CD4-positive, alpha-beta T cell treated with Interleukin-17A for 4 hours (primary cell): Measurements from ENCODE around the gene NCAM2.
"Not testable (repeated sequence)": the region's sequence is repeated elsewhere in the genome, so short reads cannot be mapped to it uniquely, and the experiment has no call there.

ENCODE experiments used
- DNase-seq: peaks from one replicate; pipeline ENCODE4 v3.0.0-alpha.2; 2020; ENCODE audit warnings: mixed read lengths

The NCAM2 gene

DNA sequence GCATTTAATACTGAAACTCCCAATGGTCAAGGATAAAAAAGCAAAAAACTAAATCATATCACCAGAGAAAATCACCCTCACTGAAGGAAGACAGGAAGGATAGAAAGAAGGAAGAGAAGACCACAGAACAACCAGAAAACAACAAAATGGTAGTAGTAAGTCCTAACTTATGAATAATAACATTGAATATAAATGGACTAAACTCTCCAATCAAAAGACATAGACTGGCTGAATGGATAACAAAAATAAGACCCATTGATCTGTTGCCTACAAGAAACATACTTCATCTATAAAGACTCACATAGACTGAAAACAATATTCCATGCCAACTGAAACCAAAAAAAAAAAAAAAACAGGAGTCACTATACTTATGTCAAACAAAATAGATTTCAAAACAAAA is 347.7 kb downstream of the NCAM2 start:
- no peak for DNase-seq

DNA sequence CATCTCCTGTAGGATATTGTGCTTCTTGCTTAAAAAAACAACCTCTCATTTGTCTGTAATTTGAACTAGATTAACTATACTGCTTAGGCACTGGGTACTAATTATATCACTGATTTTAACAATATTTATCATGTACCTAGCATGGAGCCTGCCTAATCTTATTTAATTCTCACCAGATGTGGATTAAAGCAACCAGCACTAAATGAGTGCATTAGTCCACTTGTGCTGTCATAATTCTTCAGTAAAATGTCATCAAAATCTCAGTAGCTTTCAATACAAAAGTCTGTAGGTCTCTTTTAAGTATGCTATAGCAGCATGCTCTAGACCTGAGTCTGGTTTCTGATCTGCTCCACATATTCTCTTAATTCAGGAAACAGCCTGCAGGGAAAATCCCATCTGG is 368.1 kb downstream of the NCAM2 start:
- no peak for DNase-seq

GRCh38 chr21:21367583-21367982 is 369.4 kb downstream of the NCAM2 start:
- no peak for DNase-seq

DNA sequence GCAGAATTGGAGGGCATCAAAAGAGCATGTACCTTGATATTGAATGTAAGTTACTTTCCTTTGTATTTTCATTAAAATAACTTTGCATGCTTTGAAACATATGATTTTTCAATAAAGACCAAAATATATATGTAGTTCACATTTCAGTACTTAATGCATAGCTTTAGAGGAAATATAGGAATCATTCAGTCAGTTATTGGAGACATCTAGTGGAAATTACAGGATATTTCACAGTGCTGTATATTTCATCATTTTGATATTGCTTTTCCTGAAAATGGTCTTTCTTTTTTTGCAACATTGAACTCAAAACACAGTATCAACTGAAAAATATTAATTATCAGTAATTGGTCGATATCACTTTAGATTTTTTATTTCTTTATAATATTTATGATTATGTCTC is 375.8 kb downstream of the NCAM2 start:
- DNase-seq: no peak

DNA sequence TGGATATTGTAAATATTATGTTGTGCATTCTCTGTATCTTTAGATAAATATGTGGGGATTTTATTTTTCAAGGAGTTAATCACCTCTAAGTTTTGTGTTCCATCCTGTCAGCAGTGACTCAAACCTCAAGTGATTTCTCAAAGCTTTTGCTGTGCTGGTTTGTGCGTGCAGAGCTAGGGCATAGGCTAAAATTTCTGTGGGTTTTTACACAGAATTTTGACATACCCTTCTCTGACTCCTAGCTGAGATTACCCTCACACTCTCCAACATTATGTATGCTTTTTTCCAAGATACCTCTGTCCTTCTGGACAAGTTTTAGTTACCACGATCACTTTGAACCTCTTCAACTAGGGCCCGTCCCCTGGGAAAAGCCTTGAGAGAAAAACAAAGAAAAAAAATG is 384.9 kb downstream of the NCAM2 start:
- DNase-seq: no peak

- DNase-seq: no peak
Observed at GRCh38 chr21:21384977-21385376, 386.8 kb downstream of the NCAM2 start.

DNA sequence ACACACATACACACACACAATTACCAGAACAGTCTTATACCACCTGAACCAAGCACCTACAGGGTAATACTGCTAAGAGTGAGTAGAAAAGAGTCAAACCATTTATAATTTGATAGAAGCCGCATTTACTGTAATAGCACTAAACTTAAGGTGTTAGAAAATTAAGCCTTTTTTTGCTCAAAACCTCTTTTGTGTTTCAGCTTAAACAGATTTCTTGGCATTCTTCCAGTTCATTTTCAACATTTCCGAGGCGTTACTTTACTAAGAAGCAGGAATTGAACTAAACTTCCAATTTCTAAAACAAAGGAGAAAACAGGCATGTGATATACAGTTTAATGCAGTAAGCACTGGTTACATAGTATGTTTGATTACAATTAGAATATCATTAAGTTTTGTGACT is 387.2 kb downstream of the NCAM2 start:
- no peak for DNase-seq

GRCh38 chr21:21387916-21388315 is 389.7 kb downstream of the NCAM2 start:
- DNase-seq: no peak

GRCh38 chr21:21394064-21394463 is 395.9 kb downstream of the NCAM2 start:
- no peak for DNase-seq

DNA sequence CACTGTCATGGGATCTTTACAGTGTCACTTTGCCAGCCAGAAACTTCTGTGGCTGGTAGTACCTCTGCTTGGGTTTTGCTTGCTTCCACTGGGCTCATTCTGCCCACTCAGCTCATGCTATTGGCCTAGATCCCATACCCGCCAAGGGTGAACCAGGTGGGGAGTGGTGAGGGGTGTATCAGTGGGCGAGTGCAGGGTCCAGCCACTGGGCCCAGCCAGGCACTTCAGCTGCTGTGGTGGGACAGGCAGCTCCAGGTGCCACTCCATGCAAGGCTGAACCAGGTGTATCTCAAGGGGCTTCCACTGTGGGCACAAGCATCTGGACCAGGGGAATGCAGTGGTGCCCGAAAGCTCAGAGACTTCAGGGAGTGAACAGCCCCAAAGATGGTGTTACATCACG is 398.2 kb downstream of the NCAM2 start:
- DNase-seq: no peak

DNA sequence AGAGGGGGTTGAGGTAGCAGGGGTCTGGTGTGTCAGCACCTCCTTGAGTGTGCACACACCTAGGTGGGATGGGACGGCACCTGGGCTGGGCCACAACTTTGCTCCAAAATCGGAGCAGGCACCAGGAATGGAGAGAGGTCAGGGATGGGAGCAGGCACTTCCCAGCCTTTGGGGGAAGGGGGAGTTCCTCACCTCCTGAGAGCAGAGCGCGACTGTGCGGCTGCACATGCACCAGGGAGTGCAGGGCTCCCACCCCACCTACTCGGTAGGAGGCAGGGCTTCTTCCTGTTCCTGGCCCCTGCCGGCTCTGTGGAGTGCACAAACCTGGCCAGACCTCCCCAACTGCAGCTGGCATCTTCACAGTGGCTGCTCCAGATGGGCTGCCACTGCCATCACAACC is 399.3 kb downstream of the NCAM2 start:
- DNase-seq: no peak

GRCh38 chr21:21401444-21401843 is 403.2 kb downstream of the NCAM2 start:
- DNase-seq: no peak

DNA sequence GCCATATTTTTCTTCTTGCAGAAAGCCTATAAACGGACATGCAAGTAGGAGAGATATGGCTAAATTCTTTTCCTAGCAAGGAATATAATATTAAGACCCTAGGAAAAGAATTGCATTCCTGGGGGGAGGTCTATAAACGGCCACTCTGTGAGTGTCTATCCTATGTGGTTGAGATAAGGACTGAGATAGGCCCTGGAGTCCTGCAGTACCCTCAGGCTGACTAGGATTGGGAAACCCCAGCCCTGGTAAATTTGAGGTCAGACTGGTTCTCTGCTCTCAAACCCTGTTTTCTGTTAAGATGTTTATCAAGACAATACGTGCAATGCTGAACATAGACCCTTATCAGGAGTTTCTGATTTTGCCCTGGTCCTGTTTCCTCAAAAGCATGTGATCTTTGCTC is 404.0 kb downstream of the NCAM2 start:
- DNase-seq: not testable (repeated sequence)

- not testable (repeated sequence) for DNase-seq
Observed at GRCh38 chr21:21404261-21404660, 406.1 kb downstream of the NCAM2 start.

DNA sequence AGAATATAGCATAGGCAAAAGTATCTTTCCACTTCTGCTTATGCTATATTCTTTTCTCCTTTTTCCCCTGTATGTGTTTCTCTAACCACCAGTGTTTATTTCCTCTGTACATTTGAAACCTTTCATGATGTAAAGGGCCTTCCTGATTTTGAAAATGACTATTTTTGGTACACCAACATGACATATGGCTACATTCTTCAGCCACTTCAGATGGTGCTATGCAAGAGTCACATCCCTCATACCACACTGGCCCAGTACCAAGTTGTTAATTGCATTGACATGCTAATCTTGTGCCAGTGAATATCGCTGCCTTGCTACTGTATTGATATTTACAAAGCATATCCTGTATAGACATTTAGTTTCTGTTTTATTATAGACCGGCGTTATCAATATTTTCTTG is 408.7 kb downstream of the NCAM2 start:
- no peak for DNase-seq

- DNase-seq: no peak
Observed at GRCh38 chr21:21412096-21412495, 413.9 kb downstream of the NCAM2 start.

DNA sequence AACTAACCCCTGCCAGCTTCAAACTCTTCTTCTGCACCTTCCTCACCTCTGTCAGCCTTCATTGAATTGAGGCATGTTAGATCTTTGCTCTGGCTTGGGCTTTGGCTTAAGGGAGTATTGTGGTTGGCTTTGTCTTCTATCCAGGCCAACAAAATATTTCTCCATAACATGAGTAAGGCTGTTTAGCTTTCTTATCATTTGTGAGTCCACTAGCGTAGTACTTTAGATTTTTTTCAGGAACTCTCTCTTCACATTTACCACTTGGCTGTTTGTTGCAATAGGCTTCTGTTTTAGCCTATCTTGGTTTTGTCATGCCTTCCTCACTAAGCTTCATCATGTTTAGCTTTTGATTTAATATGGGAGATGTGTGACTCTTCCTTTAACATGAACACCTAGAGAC is 417.5 kb downstream of the NCAM2 start:
- DNase-seq: no peak

- DNase-seq: no peak
Observed at GRCh38 chr21:21434944-21435343, 436.7 kb downstream of the NCAM2 start.

GRCh38 chr21:21436012-21436534 is 437.9 kb downstream of the NCAM2 start:
- no peak for DNase-seq

GRCh38 chr21:21439761-21440160 is 441.6 kb downstream of the NCAM2 start:
- no peak for DNase-seq

DNA sequence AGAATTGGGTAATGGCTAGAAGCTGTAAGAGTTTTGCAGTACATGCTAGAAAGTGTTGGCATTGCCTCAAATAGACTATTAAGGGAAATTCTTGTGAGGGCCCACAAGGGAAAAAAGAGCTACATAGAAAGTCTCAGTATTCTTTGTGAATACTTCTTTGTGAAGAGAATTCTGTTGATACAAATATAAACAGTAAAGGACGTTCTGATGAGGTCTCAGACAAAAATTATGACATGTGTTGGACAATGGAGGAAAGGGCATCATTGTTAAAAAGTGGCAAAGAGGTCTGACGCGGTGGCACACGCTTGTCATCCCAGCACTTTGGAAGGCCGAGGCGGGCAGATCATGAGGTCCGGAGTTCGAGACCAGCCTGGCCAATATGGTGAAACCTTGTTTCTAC is 458.9 kb downstream of the NCAM2 start:
- no peak for DNase-seq

GRCh38 chr21:21458124-21458631 is 460.0 kb downstream of the NCAM2 start:
- DNase-seq: no peak

DNA sequence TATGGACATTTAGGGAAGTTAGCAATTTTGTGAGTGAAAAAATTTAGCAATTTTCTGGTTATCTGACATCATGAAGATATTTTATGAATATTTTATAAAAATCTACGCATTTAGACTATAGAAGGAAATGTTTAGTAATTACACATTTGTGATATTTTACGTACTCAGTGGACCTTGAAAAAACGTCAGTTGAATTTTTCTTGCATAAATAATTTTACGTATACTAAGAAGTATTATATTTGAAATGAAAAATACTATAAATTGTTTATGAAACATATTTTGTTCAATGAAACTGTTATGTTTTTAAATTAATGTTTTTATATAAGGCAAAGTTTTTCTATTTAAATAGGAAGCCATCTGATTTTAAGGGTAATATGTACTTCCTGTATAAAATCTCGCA is 462.8 kb downstream of the NCAM2 start:
- DNase-seq: no peak

DNA sequence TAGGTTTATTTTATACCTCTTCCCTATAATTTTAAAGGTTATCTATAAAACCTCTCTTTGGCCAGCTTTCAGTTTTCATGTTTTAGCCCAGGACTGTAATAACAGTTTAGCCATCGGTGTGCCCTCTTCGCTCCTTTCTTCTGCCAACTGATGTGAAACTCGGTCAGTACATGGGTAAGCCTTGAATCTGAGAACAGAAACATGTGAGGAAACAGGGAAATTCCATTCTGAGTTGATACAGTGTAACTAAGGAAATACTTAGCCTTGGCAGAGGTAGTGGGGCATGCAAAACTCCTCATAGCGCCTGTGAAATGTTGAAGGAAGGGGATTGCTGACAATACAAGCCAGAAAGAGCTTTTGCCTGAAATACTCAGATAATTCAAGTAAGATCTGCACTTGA is 465.2 kb downstream of the NCAM2 start:
- DNase-seq: no peak

- DNase-seq: no peak
Observed at GRCh38 chr21:21464684-21465083, 466.5 kb downstream of the NCAM2 start.

- DNase-seq: no peak
Observed at GRCh38 chr21:21466752-21467151, 468.5 kb downstream of the NCAM2 start.
